ENCODE results near the gene JCAD. TPM values are rescaled to one million over a fixed set of nuclear protein-coding genes. Genes with fewer than 3 reads are reported as not detected.

Gene JCAD
- total RNA-seq, 1 experiment from 2014 or later, result 3.9 TPM

DNA sequence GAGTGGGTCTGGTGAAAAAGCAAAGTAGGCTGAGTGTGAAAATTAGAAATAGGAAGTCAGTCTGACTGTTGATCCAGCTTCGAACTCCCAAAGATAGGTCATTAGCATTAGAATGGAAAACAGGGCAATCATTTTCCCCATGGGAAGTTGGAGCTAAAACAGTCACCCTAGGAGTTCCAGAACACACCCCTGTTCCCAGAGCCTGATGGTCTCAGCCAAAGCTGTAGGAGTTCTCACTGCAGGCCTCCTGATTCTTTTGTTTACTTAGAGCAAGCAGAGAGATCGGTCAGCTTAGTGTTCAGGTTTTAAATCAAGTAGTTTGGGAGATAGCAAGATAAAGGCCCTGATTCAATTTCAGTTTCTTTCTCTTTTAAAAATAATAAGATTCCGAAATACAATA lies 28.8 kb upstream of the JCAD start:
- H3K36me3 ChIP-seq (replicated peaks; ENCODE audit: control insufficient read depth, insufficient read depth, low read length), result no peaks in the 10 kb centered on the region
- peak; percentile 35 for DNase-seq
- H3K4me3 ChIP-seq (ENCODE audit: insufficient read depth, low read depth, low read length), result no peak overlapping the region
- no peaks in the 10 kb centered on the region for H3K27me3 ChIP-seq (ENCODE audit: control insufficient read depth, insufficient read depth, low read length)

DNA sequence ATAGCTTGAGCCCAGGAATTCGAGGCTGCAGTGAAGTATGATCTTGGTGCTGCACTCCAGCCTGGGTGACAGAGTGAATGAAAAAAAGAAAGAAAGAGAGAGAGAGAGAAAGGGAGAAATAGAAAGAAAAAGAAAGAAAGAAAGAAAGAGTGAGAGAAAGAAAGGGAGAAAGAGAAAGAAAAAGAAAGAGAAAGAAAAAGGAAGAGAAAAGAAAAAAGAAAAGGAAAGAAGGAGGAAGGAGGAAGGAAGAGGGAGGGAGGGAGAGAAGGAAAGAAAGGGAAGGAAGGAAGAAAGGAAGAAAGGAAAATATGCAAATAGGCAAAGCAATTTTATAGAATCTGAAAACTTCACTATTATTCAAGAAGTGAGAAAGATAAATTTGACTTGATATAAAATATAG lies 24.5 kb upstream of the JCAD start:
- no peak for DNase-seq
- Histone ChIP-seq H3K27me3 (ENCODE audit: control insufficient read depth, insufficient read depth, low read length) (no peaks in the 10 kb centered on the region), H3K4me3 (ENCODE audit: insufficient read depth, low read depth, low read length) (no peak overlapping the region), H3K36me3 (replicated peaks; ENCODE audit: control insufficient read depth, insufficient read depth, low read length) (no peaks in the 10 kb centered on the region)

DNA sequence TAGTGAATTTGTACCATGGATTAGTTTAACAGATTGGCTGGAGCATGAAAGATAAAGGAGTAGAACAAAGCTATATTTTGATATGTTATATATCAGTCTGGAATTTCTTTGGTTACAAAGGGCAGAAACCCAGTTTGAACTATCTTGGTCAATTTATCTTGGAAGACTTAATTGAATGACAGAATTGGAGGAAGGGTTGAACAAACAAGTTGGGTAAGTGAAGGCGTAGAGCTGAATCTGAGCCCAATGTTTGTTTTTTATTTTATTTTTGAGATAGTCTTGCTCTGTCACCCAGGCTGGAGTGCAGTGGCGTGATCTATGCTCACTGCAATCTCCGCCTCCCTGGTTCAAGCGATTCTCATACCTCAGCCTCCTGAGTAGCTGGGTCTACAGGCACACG lies 21.8 kb upstream of the JCAD start:
- no peak for DNase-seq
- no peak overlapping the region for H3K4me3 ChIP-seq (ENCODE audit: insufficient read depth, low read depth, low read length)
- no peaks in the 10 kb centered on the region for H3K36me3 ChIP-seq (replicated peaks; ENCODE audit: control insufficient read depth, insufficient read depth, low read length)
- no peaks in the 10 kb centered on the region for H3K27me3 ChIP-seq (ENCODE audit: control insufficient read depth, insufficient read depth, low read length)

DNA sequence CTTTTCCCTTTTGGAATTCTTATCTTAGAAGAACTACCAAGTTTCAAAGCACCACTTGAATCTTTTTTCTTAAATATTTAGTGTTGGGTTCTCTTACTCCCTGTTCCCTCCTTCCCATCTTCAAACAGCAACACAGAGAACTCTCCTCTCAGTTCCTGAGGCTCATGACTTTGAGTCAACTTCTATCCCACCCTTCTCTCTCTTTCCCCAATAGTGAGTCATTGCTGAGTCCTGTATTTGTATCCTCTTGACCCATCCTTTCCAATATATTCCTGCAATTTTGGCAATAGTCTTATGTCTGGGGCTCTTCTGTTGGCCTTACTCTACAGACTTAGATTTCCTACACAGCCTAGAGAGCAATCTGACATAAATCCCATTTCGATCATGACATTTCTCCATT lies 20.8 kb upstream of the JCAD start:
- no peak overlapping the region for H3K4me3 ChIP-seq (ENCODE audit: insufficient read depth, low read depth, low read length)
- no peaks in the 10 kb centered on the region for H3K27me3 ChIP-seq (ENCODE audit: control insufficient read depth, insufficient read depth, low read length)
- no peaks in the 10 kb centered on the region for H3K36me3 ChIP-seq (replicated peaks; ENCODE audit: control insufficient read depth, insufficient read depth, low read length)
- no peak for DNase-seq

DNA sequence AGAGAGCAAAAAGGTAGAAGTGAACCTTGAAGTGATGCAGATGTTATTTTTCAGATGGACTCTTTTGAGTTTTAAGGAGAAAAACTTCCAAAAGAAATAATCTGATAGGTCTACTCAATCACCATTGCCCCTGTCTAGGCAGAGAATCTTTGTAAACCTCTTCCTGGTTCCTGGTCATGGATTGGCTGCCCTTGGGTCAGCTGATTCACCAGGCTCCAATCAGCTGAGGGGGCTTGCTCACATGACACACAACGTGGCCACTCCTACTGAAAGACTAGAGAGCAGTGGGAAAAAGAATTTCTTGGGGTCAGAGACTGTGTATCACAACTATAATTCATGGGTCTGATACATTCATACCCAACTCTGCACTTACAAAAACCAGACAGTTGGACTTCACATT lies 20.0 kb upstream of the JCAD start:
- no peak overlapping the region for H3K4me3 ChIP-seq (ENCODE audit: insufficient read depth, low read depth, low read length)
- DNase-seq, result no peak
- H3K27me3 ChIP-seq (ENCODE audit: control insufficient read depth, insufficient read depth, low read length), result no peaks in the 10 kb centered on the region
- no peaks in the 10 kb centered on the region for H3K36me3 ChIP-seq (replicated peaks; ENCODE audit: control insufficient read depth, insufficient read depth, low read length)

DNA sequence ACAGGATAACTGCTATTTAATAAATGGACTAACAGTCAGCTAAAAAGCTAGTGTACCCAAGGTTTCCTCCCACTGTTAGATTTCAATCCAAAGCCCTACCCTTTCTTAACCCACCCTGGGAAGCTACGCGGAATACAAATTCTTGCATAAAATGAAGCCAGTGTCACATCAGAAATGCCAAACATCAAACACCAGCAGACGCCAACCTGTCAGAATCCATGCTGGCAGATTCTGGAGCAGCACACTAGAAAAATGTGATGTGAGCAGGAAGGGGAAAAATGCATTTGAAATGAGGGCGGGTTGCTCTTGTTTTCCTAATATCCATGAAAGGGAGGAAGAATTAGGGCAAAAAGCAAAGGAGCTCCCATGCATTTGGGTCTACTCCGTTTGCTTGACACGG lies 16.1 kb upstream of the JCAD start:
- no peak for DNase-seq
- H3K36me3 ChIP-seq (replicated peaks; ENCODE audit: control insufficient read depth, insufficient read depth, low read length), result no peaks in the 10 kb centered on the region
- no peak overlapping the region for H3K4me3 ChIP-seq (ENCODE audit: insufficient read depth, low read depth, low read length)
- H3K27me3 ChIP-seq (ENCODE audit: control insufficient read depth, insufficient read depth, low read length), result no peaks in the 10 kb centered on the region

DNA sequence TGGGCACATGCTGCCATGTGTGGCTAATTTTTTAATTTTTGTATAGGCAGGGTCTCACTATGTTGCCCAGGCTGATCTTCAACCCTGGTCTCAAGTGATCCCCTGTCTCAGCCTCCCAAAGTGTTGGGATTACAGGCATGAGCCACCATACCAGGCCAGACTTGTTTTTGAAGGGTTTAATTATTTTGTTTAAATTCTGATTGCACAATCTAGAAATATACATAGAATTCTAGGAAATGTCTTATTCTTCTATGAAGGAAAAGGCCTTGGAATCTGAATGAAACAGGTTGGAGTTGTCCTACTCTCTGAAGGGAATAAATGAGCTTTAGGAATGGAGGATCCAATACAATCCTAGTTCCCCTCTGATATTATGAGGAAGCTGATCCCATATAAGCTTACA lies 15.5 kb upstream of the JCAD start:
- H3K36me3 ChIP-seq (replicated peaks; ENCODE audit: control insufficient read depth, insufficient read depth, low read length), result no peaks in the 10 kb centered on the region
- no peaks in the 10 kb centered on the region for H3K27me3 ChIP-seq (ENCODE audit: control insufficient read depth, insufficient read depth, low read length)
- no peak for DNase-seq
- H3K4me3 ChIP-seq (ENCODE audit: insufficient read depth, low read depth, low read length), result no peak overlapping the region

DNA sequence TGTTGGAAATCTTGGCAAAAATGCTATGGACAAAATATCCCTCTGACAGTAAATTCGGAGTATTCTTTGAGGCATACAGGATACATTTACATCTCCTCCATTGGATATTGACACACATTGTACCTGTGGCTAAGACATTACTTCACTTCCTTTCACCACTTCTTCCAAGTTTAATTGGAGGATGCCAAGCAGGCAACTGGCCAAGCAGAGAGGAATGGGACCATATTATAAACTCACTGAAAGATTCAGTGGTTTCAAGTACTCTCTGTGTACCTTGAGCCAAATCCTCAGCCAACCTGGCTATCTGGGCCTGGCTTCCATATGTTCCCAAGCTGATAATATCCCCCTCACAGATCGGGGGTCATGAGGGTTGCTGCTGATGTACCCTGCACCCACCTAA lies 14.7 kb upstream of the JCAD start:
- Histone ChIP-seq H3K36me3 (replicated peaks; ENCODE audit: control insufficient read depth, insufficient read depth, low read length) (no peaks in the 10 kb centered on the region), H3K4me3 (ENCODE audit: insufficient read depth, low read depth, low read length) (no peak overlapping the region), H3K27me3 (ENCODE audit: control insufficient read depth, insufficient read depth, low read length) (no peaks in the 10 kb centered on the region)
- no peak for DNase-seq

DNA sequence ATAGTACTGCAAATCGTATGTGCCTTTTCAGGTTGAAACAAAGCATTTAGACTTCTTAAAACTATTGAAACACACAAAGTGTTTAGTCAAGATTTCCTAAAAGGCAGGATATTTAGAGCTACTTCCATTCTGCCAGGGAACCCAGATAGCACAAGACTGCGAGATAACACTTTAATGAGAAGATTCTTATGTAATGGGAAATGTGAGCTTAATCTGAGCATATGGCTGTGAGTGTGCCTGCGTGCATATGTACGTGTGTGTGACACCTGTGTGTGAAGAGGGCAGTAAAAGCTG lies 14.3 kb upstream of the JCAD start:
- H3K4me3 ChIP-seq (ENCODE audit: insufficient read depth, low read depth, low read length), result no peak overlapping the region
- H3K27me3 ChIP-seq (ENCODE audit: control insufficient read depth, insufficient read depth, low read length), result no peaks in the 10 kb centered on the region
- DNase-seq, result no peak
- H3K36me3 ChIP-seq (replicated peaks; ENCODE audit: control insufficient read depth, insufficient read depth, low read length), result no peaks in the 10 kb centered on the region

DNA sequence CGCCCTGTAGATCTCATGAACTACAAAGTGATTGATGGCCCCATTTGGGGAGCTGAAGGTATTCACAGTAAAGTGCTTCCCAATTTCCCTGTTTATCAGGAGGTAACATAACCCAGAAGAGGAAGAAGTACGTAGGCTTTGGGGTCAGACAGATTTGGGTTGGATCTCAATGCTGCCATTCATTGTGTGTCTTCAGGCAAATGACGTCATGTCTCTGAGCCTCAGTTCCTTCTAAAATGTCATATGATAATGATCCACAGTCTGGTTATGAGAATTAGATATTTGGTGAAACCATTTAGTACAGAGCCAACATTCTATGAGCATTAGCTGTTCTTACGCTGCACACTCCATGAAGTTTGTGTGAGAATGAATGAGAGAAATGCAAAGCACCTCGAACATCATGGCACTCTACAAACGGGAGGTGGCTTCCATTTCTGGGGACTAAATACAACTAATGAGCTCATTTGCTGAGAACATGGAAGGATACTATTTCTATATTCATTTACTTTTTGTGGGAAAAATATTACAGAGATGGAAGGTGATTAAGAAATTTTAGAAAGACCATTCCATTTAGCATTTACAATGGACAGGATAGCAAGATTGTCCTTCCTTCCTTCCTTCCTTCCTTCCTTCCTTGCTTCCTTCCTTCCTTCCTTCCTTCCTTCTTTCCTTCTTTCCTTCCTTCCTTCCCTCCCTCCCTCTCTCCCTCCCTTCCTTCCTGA lies 13.8 kb upstream of the JCAD start:
- H3K27me3 ChIP-seq (ENCODE audit: control insufficient read depth, insufficient read depth, low read length), result no peaks in the 10 kb centered on the region
- no peak overlapping the region for H3K4me3 ChIP-seq (ENCODE audit: insufficient read depth, low read depth, low read length)
- H3K36me3 ChIP-seq (replicated peaks; ENCODE audit: control insufficient read depth, insufficient read depth, low read length), result no peaks in the 10 kb centered on the region
- no peak for DNase-seq

DNA sequence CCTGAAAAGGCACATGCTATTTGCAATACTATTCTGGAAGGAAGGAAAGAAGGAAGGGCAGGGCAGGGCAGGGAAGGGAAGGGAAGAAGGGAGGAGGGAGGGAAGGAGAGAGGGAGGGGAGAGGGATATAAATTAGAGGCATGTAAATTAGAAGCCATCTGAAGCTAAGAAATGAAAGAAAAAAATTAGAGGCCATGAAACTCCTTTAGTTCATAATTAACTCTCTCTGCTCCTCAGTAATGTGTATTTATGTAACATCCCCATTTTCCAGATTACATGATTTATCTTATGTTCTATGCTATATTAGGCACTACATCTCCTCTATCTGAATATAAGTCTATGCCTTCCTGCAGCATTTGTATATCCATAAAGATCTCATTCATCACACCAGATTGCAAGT lies 12.7 kb upstream of the JCAD start:
- no peak for DNase-seq
- Histone ChIP-seq H3K4me3 (ENCODE audit: insufficient read depth, low read depth, low read length) (no peak overlapping the region), H3K27me3 (ENCODE audit: control insufficient read depth, insufficient read depth, low read length) (no peaks in the 10 kb centered on the region), H3K36me3 (replicated peaks; ENCODE audit: control insufficient read depth, insufficient read depth, low read length) (no peaks in the 10 kb centered on the region)

DNA sequence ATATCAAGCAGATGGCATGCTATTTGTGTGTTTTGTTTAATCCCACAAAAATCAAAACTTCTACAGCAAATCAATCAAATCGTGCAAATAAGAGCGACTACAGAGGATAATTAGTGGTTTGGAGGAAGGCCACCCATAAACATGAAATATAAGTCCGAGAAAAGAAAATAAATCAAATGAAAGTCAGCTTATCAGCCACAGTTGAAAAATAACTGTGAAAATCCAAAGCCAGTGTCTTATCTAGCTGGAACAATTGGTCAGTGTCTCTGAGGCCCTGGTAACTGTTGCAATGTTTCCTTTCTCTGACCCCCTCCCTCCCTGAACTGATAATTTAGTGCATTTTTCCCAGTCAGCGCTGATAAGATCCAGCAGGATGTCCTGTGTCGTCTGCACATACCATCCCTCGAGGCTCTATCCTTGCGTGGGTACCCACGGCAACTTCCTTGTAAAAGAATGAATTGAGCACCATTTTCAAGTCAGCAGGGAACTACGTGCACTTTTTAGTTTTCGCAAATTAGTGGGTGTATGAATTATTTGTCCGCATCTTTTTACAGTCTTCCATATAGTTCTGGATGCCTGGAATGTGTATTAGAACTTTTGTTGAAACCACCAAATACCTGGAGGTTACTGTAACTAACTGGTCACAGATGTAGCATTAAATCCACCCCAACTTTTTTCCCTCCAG lies 10.8 kb upstream of the JCAD start:
- Histone ChIP-seq H3K4me3 (ENCODE audit: insufficient read depth, low read depth, low read length) (no peak overlapping the region), H3K27me3 (ENCODE audit: control insufficient read depth, insufficient read depth, low read length) (no peaks in the 10 kb centered on the region), H3K36me3 (replicated peaks; ENCODE audit: control insufficient read depth, insufficient read depth, low read length) (no peaks in the 10 kb centered on the region)
- DNase-seq, result no peak

DNA sequence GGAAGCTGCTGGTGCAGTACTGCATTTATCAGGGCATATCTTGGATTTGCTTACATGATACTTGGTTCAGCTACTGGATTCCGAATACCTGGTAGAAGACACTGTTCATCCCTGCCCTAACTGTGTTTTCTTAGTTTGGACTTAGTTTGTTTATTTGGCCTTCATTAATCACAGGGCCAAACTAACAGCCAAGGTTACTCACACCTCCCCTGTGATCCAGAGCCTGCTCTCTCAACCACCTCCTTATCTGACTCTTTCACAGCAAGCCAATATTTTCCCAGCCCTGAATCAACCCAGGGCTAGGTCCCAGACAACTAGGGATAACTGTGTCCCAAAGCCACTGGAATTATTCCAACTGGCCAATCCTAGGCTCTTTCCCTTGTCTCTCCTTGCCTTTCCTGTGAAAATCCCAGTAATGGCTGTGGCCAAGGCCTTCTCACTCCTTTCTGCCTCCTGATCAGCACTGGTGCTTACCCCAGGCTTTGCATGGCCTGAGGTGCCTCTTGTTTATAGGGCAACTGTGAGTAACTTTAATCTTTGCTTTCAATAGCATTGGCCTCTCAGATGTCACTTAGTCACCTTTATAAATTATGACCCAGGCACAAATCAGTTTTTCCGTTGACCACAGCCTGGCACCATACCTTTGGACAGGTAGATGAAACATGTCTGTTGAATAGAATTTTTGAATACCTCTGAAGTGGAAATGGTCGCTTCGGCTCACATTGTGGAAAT lies 9.3 kb upstream of the JCAD start:
- Histone ChIP-seq H3K36me3 (replicated peaks; ENCODE audit: control insufficient read depth, insufficient read depth, low read length) (no peaks in the 10 kb centered on the region), H3K27me3 (ENCODE audit: control insufficient read depth, insufficient read depth, low read length) (no peaks in the 10 kb centered on the region), H3K4me3 (ENCODE audit: insufficient read depth, low read depth, low read length) (no peak overlapping the region)
- no peak for DNase-seq

DNA sequence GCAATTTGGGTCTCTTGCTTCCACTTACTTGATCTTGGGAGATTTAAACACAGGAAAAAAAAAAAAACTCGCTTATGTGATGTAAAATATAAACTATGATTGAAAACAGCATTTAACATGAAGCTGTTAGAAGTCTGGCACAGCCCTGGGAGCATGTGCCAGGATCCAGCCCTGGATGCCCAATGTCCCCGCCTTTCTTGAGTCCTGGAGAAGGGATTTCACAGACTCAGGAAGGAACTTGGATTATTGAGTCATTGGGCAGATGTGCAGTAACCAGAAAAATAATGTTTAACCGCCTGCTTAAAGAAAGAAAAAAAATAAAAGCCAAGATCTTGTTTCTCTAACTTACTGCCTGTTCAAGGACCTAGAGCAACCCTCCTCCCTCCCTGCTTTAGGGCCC lies 3.7 kb upstream of the JCAD start:
- DNase-seq, result no peak

DNA sequence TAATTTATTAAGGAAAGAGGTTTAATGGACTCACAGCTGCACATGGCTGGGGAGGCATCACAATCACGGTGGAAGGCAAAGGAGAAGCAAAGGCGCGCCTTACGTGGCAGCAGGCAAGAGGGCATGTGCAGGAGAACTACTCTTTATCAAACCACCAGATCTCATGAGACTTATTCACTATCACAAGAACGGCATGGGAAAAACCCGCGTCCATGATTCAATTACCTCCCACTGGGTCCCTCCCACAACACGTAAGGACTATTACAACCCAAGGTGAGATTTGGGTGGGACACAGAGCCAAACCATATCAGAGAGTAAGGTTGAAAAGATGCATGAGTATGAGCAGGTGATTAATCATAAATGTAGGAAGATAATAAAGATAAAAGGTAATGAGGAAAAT lies 3.2 kb upstream of the JCAD start:
- Histone ChIP-seq H3K27me3 (ENCODE audit: control insufficient read depth, insufficient read depth, low read length) (peaks cover 20% of the 10 kb centered on the region), H3K36me3 (replicated peaks; ENCODE audit: control insufficient read depth, insufficient read depth, low read length) (no peaks in the 10 kb centered on the region), H3K4me3 (ENCODE audit: insufficient read depth, low read depth, low read length) (no peak overlapping the region)
- DNase-seq, result no peak

More for the DNA sequence above, 3.7 kb upstream of the JCAD start:
- Histone ChIP-seq H3K27me3 (ENCODE audit: control insufficient read depth, insufficient read depth, low read length) (peaks cover 20% of the 10 kb centered on the region), H3K4me3 (ENCODE audit: insufficient read depth, low read depth, low read length) (no peak overlapping the region), H3K36me3 (replicated peaks; ENCODE audit: control insufficient read depth, insufficient read depth, low read length) (no peaks in the 10 kb centered on the region)

Measured in H7 (cell line).